HG02642 (cell line): Measurements from ENCODE around the gene CSF1R.

Experiments used
- ATAC-seq: cut with Tn5 transposase; IDR thresholded peaks from one replicate; pipeline ENCODE4 v1.9.1; 2021; ENCODE audit warnings: mild to moderate bottlenecking; ENCODE audit not compliant: unreplicated experiment, poor library complexity

The CSF1R gene

DNA sequence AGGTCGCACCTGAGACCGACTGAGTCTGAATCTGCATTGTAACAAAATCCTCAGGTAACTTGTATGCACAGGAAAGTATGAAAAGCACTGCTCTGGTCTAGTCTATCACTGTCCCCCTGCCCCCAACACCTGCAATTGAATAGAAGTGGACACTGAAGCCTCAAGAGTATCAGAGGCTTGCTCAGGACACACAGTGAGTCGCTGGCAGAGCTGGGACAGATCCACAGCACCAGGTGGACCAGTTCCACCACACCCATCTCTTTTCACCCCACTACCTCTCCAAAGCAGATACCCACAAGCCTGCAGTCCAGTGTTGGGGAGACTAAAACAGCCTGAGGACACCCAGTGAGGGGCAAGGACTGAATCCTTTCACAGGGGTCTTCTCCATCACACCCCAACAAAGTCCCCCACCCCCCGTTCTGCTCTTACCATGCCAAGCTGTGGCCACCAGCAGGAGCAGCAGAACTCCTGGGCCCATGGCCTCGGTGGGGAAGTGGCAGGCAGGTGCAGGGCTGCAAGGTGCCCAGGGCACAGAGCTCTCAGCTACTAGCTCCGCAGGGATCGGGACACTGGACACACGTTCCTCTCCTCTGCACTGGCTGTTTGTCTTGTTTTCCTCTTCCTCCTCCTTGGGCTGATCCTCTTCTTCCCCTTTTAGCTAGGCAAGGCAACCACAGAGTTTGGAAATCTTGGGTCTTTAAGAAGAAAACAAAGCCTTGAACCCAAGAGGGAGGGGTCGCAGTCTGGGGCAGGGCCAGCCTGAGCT, at the start of gene CSF1R:
CSF1R (minus strand) TSS at position 605 of the 766 bp plus-strand sequence; CDS start at position 478, 127 bp downstream.
- no peak for ATAC-seq

DNA sequence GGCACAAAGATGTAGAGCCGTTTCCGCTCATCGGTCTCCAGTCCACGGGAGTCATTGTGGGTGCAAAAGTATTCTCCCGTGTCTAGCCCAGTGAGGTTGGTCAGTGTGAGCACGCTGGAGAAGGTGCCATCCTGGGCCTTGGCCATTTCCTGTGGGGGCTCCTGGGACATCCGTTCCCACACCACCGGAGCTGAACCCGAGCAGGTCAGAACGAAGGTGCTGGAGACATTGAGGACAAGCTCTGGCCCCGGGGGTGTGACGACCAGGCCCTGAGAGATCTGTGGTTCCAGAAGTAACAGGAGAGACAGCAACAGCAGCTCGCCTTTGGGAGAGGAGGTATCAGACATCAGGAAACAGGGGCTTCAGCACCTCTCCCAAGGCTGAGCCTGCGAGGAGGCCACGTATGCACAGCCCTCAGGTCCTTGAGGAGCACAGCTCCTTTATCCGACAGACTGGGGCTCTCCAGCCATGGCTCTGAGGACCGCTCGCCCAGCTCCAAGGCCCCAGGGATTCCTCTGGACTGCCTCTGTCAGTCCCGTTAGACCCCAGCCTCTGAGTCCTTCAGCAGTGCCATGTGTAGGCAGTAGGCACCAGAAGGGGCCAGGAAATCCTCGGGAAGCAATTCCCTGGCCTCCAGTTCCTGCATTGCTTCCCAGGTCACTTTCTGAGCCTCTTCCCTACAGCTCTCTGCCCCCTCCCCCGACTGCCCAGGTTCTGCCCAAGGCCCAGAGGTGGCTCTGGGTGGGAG, 49.4 kb upstream of the CSF1R start:
- ATAC-seq: no peak

DNA sequence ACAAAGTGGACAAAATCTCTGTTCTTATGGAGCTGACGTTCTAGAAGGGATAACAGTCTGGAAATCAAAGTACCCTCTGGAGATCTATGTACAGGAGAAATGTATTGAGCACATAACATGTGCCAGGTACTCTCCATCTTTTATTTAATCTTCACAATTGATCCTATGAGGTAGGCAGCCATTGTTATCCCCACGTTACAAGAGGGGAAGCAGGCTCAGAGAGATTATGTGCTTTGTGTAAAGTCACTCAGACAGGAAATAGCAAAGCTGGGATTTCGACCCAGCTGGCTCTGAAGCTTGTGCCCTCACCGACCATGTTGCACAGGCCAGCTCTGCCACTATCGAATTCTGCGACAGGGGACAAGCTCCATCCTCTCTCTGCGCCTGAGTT, 47.8 kb upstream of the CSF1R start:
- no peak for ATAC-seq

DNA sequence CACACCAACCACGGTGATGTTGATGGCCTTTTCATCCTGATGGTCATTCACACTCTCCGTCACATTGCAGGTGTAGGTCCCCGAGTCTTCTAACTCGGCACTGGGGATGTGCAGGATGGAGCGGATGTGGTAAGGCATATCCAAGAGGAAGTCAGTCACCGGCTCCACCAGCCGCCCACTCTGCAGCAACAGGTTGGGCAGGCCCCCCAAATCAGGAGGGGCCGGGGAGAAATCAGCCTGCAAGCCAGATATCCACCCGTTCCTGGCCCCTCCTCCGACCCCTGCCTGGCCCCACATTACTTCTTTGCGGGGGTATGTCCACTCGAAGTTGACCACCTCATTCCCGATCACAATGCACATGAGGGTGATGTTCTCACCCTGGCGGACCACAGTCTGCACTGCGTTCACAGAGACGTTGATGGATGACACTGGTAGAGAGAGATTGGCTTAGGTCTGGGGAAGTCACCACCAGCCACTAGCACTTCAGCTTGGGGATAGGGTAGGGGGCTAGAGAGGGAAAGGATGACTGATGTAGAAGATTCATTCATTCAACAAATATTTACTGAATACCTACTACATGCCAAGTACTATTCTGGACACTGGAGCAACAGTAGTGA, 47.3 kb upstream of the CSF1R start:
- ATAC-seq: no peak

DNA sequence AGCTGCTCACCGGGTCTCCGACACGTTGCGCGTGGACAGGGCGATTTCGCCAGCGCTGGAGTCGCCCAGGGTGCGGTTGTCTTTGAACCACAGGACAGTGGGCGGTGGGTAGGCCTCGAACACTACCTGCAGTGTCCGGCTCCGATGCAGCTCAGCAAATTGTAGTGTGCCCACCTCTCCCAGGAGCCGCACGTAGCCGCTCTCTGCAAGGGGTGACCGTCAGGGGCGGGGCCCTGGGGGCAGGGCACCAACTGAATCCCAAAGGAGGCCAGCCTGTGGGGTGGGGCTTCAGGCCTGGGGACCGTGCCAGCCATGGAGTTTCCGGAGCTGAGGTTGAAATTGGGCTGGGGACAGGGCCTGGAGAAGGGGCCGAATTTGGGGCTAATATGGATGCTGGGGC, 46.4 kb upstream of the CSF1R start:
- ATAC-seq: no peak

DNA sequence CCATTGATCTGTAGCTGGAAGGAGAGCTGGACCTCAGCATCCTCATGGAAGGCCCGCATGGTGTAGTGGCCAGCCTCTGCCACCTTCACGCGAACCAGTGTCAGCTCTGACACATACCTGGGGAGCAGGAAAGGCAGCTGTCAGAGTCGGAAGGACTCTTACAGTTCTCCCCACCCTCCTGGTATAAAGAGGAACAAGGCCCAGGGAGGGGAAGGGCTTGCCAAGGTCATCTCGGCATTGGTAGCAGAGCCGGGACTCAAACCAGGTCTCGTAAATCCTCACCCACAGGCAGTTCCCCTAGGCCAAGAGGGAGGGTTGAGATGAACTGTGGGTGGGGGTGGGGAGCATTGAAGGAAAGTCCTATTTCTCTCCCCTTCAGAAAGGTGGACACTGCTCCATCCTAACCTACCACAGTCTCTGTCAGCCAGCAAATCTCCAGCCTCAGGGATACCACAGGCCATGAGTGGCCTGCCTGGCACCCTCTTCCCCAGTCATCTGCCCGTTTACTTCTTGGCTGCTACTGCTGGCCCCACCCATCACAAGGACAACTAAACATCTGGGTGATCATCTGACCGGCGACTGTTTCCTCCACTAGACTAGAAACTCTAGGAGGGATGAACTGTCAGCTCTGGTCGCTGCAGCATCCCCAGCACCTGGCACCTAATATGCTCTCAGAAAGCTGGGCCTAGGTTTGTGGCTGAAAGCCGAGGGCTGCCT, 45.8 kb upstream of the CSF1R start:
- ATAC-seq: no peak

DNA sequence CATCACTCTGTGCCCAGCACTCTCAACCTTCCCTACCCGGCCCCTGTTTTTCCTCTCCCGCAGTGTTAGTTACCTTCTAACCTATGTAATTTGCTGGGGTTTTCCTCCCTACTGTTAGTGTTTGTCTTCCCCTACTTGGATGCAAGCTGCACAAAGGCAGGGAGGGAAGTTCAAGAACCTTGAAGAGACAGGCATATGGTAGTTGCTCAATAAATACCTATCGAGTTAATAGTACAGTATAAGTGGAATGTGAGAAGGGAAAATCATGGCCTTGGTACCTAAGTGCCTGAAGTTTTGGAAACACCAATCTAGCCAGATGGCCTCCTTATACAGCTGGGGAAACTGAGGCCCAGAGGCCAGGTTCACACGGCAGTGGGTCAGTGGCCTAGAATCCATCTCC, 45.1 kb upstream of the CSF1R start:
- no peak for ATAC-seq

DNA sequence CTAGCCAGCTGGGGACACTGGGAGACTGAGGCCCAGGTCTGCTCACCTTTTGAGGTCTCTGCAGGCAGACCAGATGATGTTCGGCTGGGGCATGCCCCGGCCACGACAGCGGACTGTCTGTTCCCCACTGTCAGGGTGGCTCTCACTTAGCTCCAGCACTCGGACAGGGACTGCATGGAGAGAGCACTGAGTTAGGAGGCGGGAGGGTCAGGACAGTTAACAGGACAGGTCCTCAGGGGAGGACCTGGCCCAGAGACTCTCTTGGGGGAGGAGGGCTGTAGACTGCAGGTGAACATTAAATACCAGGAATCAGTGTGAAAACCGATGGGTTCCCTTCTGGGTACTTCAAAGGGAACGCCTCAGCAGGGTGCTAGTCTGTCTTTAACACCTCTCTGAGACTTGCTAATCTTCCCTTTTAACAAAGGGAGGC, 44.2 kb upstream of the CSF1R start:
- no peak for ATAC-seq

DNA sequence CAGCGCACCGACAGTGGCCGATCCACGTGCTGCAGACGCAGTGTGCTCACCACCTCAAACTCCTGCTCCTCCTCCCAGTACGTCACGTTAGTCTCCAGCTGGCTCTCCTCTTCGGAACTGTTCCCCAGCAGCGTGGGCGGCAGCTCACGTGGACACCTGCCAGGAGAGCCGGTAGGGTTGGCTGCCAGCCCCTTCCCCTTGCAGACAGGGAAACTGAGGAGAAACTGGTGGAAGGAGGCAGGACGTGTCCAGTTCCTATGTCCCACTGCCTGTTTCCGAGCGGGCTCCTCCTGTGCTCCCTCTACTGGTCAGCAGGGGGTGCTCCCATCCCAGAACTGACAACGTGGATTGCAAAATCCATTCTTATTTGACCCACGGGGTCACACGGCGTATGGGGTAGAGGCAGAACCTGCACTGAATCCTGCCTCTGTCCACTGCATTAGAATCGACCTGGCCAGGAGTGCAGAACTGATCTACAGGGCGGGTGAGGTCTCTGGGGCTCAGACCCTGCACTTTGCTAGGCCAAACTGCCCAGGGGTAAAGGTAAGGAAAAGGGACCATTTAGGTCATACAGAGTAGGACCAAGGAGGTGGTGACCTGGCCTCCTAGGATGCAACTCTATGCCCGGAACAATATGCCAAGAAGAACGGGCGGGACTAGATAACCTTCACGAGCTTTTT, 43.6 kb upstream of the CSF1R start:
- peak; percentile 51 for ATAC-seq

DNA sequence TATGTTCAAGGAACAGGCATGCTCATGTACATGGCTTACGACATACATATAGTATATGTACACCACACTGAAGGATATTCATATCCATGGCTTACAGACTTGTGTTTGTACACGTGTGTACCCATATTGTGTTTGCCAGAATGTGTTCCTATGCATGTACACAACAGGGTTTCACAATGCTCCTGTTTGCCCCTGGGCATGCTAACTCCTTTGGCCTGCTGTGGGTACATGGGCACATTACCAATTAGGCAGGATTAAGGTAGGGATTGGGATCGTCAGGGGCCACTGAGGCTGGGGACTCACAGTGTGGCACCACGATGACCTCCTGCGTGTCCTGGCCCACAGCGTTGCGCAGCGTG, 43.1 kb upstream of the CSF1R start:
- ATAC-seq: no peak

DNA sequence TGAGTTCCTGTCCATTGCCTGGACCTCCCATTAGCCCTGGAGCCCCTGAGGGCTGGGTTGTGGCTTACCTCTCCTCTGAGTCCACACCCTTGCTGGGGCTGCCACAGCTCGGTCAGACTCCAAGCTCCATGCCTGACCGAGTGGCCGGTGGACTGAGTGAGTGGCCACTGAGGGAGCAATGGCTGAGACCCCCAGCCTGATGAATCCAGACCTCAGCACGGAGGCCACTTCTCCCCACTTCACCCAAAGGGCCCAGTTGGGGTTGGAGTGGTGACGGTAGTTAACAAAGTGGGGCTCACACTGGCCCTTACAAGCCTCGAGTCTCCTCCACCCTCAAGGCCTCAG, 40.5 kb upstream of the CSF1R start:
- no peak for ATAC-seq

DNA sequence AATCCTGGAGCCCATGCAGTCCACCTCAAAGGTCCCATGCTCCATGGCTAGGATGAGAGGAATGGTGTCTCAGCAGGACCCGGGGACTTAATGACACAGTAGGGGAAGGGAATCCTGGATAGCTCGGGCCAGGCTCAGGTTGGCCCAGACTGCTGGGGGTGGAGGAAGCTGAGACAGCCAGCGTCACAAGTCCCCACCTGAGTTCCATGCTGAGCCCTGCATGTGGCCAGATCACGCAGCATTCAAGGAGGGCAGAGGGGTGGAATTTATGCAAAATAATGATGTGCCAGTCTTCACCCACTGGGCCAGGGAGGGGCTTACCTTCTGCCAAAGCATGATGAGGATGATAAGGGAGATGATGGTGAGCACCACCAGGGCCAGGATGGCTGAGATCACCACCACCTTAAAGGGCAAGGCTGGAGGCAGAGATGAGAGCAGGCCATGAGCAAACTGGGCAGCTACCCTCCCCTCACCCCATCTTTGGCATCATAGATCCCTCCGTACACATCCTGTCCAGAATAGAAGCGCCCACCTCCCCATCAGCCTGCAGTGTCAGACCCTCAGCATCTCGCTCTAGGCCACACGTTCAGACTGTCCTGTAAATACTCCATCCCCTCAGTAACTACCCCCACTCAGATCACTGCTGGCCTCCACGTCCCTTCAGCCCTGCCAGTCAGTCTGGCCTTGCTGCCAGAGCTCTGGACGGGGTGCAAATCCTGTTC, 40.0 kb upstream of the CSF1R start:
- no peak for ATAC-seq

DNA sequence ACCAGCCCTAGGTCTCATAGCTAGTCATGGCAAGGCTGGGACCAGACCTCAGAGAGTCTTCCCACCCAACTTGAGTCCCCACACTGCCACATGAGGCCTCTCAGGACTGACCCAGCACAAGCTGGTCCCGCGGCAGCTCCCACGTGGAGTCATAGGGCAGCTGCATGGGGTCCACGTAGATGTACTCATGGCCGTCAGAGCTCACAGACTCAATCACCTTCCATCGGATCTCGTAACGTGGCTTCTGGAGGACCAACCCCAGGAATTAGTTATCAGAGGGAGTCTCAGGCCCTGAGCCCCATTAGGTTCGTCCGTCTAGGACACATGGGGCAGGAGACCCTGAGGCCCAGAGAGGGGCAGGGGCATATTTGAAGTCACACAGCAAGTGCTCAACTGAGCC, 39.0 kb upstream of the CSF1R start:
- no peak for ATAC-seq

DNA sequence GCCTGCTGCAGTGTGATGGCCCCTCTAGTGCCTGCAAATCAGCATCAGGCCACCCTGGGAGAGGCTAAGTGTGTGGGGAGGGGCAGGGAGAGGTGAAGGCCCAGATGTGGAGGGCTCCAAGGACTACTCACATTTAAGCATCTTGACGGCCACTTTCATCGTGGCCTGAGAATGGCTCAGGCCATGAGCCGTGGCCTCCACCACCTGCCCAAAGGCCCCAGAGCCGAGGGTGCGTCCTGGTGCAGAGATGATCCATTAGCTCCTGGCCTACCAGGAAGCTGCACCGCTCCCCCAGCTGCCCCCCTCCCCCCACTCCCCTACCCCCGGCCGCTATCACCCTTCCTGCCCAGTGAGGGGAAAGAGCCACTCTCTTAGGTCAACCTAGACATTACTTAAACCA, 38.2 kb upstream of the CSF1R start:
- no peak for ATAC-seq

DNA sequence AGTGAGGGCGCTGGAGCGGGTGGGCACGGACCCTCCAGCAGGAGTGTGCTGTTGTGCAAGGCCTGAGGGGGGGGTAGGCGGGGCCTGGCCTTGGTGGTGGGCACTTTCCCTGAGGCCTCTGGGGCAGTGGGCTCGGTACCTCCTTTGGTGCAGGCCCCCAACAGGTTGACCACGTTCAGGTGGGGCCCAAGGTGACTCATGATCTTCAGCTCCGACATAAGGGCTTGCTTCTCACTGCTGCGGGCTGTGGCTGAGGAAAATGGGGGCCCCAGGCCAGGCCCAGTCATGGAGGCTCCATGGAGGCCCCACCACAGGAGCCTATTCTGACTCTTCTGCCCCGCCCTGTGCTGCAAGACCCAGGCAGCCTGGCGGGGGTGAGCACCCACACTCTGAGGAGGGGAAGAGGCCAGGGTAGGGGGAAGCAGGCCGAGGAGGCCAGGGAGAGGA, 37.8 kb upstream of the CSF1R start:
- no peak for ATAC-seq

DNA sequence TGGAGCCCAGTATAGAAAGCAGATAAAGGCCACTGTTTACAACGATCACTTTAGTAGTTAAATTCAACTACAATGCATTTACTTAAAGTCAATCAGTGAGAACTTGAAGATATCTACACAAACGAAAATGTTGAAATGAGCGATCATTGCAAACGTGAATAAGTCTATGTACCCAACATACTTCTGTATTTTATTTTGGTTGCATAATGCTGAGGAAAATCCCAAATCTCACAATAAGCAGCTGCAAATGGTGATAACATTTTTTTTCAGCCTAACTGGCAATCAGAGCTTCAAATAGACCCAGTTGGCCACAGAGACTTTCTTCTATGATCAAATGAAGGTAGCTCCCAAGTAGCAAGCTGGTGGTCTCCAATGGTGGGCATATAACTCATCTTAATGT, 37.2 kb upstream of the CSF1R start:
- ATAC-seq: no peak

DNA sequence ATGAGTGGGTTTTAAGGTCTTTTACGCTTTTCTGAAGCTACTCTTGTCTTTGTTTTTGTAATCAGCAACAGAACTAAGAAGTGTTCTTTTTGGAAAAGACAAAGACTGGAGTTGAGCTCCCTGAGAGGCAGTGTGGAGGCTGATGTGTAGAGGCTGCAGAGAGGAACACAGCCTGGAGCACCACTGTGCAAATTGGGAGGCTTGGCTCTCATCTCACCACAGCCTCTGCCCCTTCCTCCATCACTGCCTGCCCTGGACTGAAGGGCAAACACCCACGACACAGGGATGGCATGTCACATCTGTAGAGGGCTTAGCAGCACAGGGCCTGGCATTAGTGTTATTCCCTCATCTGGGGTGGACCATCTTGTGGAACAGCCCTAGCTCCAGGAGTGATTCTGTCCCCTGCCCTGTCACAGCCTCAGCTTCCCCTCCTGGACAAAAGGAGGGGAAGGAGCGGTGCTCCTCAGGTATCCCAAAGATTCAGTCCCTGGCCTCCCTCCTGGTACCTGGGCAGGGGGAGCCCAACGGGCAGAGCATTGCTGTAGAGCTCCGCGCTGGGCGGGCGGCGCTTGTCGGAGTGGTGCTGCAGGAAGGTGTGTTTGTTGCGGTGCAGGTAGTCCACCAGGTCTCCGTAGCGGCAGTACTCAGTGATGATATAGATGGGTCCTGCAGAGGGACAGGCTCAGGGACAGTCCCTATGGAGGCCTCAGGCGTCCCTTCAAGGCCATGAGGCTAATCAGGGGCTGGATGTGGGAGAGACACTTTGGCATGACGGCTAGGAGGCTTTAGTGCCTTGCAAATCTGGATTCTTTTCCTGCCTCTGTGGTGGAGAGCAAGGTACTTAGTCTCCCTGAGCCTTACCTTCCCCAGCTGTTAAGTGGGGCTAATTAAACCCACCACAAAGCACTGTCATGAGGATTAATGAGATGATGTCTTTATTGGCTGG, 36.5 kb upstream of the CSF1R start:
- no peak for ATAC-seq

DNA sequence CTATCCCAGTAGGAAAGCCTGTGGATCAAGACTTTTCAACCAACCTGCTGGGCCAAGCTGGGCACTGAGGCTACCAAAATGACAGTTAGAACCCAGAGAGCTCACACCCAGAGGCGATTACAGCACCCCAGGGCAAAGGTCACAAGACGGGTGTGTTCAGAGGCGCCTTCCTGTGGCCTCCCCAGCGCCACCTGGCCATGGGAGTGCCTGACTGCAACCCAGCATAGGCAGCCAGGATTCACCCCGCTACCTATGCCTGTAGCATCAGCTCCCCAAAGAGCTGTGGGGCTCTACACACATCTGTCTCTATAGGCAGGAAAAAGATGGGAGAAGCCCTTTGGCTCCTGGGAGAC, 35.8 kb upstream of the CSF1R start:
- peak; percentile 59 for ATAC-seq
